Gastrocnemius medialis (tissue), 4 donors: ENCODE data around the gene RABAC1. TPM values are rescaled to one million over a fixed set of nuclear protein-coding genes. Genes with fewer than 3 reads are reported as not detected.
A peak's percentile ranks its signal among the peaks of the same experiment; 100 is the strongest.

Experiments used
- ATAC-seq, 2 donors: fragments of 150-250 bp; one replicate each; pipeline ENCODE4 v1.9.1; 2016
- DNase-seq, 2 donors: peaks; one replicate each; pipeline ENCODE4 v3.0.0-alpha.2; 2019
- H3K27ac ChIP-seq, 4 donors: fragments of 200-600 bp; sonication (generic); 1 replicate in 1 of 4; 2 replicates in 3 of 4; pipeline ENCODE4 v1.5.1; 2016 to 2018; ENCODE audit warnings: mild to moderate bottlenecking in 2 of 4, moderate library complexity in 1 of 4
- H3K27me3 ChIP-seq, 3 donors: fragments of 200-600 bp; sonication (generic) in 2 of 3; 1 replicate in 1 of 3; 2 replicates in 2 of 3; pipeline versions ENCODE4 v1.5.1 to v1.6.0; 2016 to 2019; ENCODE audit warnings: mild to moderate bottlenecking in 1 of 3, moderate library complexity in 1 of 3
- H3K36me3 ChIP-seq, 2 donors: fragments of 200-600 bp; sonication (generic) in 1 of 2; one replicate each; pipeline ENCODE4 v1.5.1; 2017 to 2018
- H3K4me1 ChIP-seq, 2 donors: fragments of 200-600 bp; sonication (generic) in 1 of 2; one replicate each; pipeline ENCODE4 v1.5.1; 2016 to 2017; ENCODE audit warnings: mild to moderate bottlenecking in 2 of 2
- H3K4me3 ChIP-seq, 4 donors: fragments of 200-600 bp; sonication (generic) in 3 of 4; 1 replicate in 1 of 4; 2 replicates in 3 of 4; pipeline ENCODE4 v1.5.1; 2016 to 2019; ENCODE audit warnings: mild to moderate bottlenecking in 2 of 4
- H3K9me3 ChIP-seq, 3 donors: fragments of 200-600 bp; sonication (generic) in 2 of 3; 1 replicate in 1 of 3; 2 replicates in 2 of 3; pipeline ENCODE4 v1.5.1; 2016 to 2019
- POLR2A ChIP-seq, 2 donors: fragments of 450-650 bp; IDR thresholded peaks; one replicate each; pipeline ENCODE4 v1.6.1; 2017; ENCODE audit warnings: antibody characterized with exemption in 2 of 2, mild to moderate bottlenecking in 2 of 2, moderate library complexity in 2 of 2
- in situ Hi-C, 4 donors: fragments of 200-750 bp; cut with MboI; loops; one replicate each; pipeline versions ENCODE4 v1.15.0 to v1.8.0; 2017; ENCODE audit warnings: low sequenced_read_pairs in 4 of 4
- intact Hi-C: fragments of 100-400 bp; cut with DNase I; formaldehyde crosslinking; loops from one replicate; pipeline ENCODE4 v1.15.1; 2023; ENCODE audit warnings: low total_unique reads
- total RNA-seq, 4 donors: library from RNA; depleted of rRNA; stranded (reverse); fragments of >200 nt; gene quantifications; one replicate each; pipeline versions ENCODE4 v1.1.0 to v1.2.3, GENCODE V29; 2016
- TF ChIP-seq, protein P1 (sequence below), 5 experiments: fragments of 450-650 bp in 3 of 5; fragments of 200-600 bp in 2 of 5; sonication (generic) in 2 of 5; IDR thresholded peaks in 4 of 5; conservative IDR thresholded peaks in 1 of 5; 1 replicate in 4 of 5; 2 replicates in 1 of 5; pipeline ENCODE4 v1.5.1; 2016 to 2019; ENCODE audit warnings: antibody characterized with exemption in 5 of 5, mild to moderate bottlenecking in 3 of 5, moderate library complexity in 3 of 5

Gene RABAC1
- total RNA-seq, 4 donors from 2014 or later = 94.4 to 146 (median 110) TPM

GRCh38 chr19:41955521-41955920 lies 3.6 kb downstream of the RABAC1 start:
- H3K9me3 ChIP-seq = no peaks in the 10 kb centered on the region
- TF ChIP-seq POLR2A (IDR thresholded peaks at IDR 0.05) = no peak
- TF ChIP-seq, protein P1, sequence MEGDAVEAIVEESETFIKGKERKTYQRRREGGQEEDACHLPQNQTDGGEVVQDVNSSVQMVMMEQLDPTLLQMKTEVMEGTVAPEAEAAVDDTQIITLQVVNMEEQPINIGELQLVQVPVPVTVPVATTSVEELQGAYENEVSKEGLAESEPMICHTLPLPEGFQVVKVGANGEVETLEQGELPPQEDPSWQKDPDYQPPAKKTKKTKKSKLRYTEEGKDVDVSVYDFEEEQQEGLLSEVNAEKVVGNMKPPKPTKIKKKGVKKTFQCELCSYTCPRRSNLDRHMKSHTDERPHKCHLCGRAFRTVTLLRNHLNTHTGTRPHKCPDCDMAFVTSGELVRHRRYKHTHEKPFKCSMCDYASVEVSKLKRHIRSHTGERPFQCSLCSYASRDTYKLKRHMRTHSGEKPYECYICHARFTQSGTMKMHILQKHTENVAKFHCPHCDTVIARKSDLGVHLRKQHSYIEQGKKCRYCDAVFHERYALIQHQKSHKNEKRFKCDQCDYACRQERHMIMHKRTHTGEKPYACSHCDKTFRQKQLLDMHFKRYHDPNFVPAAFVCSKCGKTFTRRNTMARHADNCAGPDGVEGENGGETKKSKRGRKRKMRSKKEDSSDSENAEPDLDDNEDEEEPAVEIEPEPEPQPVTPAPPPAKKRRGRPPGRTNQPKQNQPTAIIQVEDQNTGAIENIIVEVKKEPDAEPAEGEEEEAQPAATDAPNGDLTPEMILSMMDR (IDR thresholded peaks at IDR 0.05 in 4 of 5, conservative IDR thresholded peaks at IDR 0.05 in 1 of 5) = no peak
- ATAC-seq = no peak
- intact Hi-C loops (loop anchor here (5.0 to 10.0 kb wide), 2 partner anchors 289 to 1577 kb away; partner anchors contain the start of genes GSK3A and ZNF575), in situ Hi-C loops (loop anchor here in 2 of 4 donors (10.0 kb wide), 2 partner anchors 91 to 101 kb away; partner anchors contain the start of gene RPS19 (in 1 of the 2))
- H3K36me3 ChIP-seq = peaks cover 0 to 11% of the 10 kb centered on the region in 2 donors
- no peak overlapping the region for H3K27ac ChIP-seq
- no peak for DNase-seq
- no peak overlapping the region for H3K4me3 ChIP-seq
- H3K4me1 ChIP-seq = peaks cover 11 to 15% of the 10 kb centered on the region in 2 donors
- H3K27me3 ChIP-seq = no peaks in the 10 kb centered on the region

- ATAC-seq (peak in 1 of 2 donors; percentile 45), DNase-seq (peak; percentile 15 to 46)
- Histone ChIP-seq H3K4me3 (no peak overlapping the region), H3K36me3 (peaks cover 0 to 11% of the 10 kb centered on the region in 2 donors), H3K27me3 (no peaks in the 10 kb centered on the region), H3K4me1 (no peaks in the 10 kb centered on the region), H3K27ac (no peak overlapping the region), H3K9me3 (no peaks in the 10 kb centered on the region)
- TF ChIP-seq, protein P1 (IDR thresholded peaks at IDR 0.05 in 4 of 5, conservative IDR thresholded peaks at IDR 0.05 in 1 of 5) = peak; percentile 75 to 99 (median 87)
- no peak for TF ChIP-seq POLR2A (IDR thresholded peaks at IDR 0.05)
- intact Hi-C loops (loop anchor here (10.0 kb wide), 1 partner anchor 293 kb away; the partner anchor contains the start of gene GSK3A), in situ Hi-C loops (loop anchor here in 2 of 4 donors (10.0 kb wide), 2 partner anchors 87 to 97 kb away; partner anchors contain the start of gene RPS19 (in 1 of the 2))
These were observed 7.4 kb downstream of the RABAC1 start for GRCh38 chr19:41951686-41952172.

- Histone ChIP-seq H3K36me3 (no peaks in the 10 kb centered on the region), H3K4me3 (no peak overlapping the region), H3K9me3 (no peaks in the 10 kb centered on the region), H3K27ac (no peak overlapping the region), H3K4me1 (no peaks in the 10 kb centered on the region), H3K27me3 (peaks cover 0 to 8% (median under 1%) of the 10 kb centered on the region in 3 donors)
- in situ Hi-C loops = no loop called here
- TF ChIP-seq, protein P1 (IDR thresholded peaks at IDR 0.05 in 4 of 5, conservative IDR thresholded peaks at IDR 0.05 in 1 of 5) = no peak
- TF ChIP-seq POLR2A (IDR thresholded peaks at IDR 0.05) = no peak
- DNase-seq = no peak
- ATAC-seq = no peak
- intact Hi-C loops = no loop called here
These were observed 12.0 kb downstream of the RABAC1 start for GRCh38 chr19:41947091-41947490.

GRCh38 chr19:41945135-41945766 lies 13.9 kb downstream of the RABAC1 start:
- TF ChIP-seq POLR2A (IDR thresholded peaks at IDR 0.05) = no peak
- TF ChIP-seq, protein P1 (IDR thresholded peaks at IDR 0.05 in 4 of 5, conservative IDR thresholded peaks at IDR 0.05 in 1 of 5) = no peak
- H3K4me1 ChIP-seq = peaks cover 0 to 5% of the 10 kb centered on the region in 2 donors
- DNase-seq (peak in 1 of 2 donors; percentile 22), ATAC-seq (no peak)
- H3K36me3 ChIP-seq = no peaks in the 10 kb centered on the region
- peaks cover 16 to 24% (median 19%) of the 10 kb centered on the region in 3 donors for H3K27me3 ChIP-seq
- no peak overlapping the region for H3K4me3 ChIP-seq
- in situ Hi-C loops (no loop called here), intact Hi-C loops (no loop called here)
- H3K9me3 ChIP-seq = no peaks in the 10 kb centered on the region
- H3K27ac ChIP-seq = no peak overlapping the region
